Pancreas (tissue), 10 donors: ENCODE data around the gene NUDT8. TPM values are rescaled to one million over a fixed set of nuclear protein-coding genes. Genes with fewer than 3 reads are reported as not detected.

ENCODE experiments used
- ATAC-seq, 4 donors: fragments of 200-7000 bp; cut with Tn5 transposase; one replicate each; pipeline versions ENCODE4 v1.8.0 to v1.9.1; 2020; ENCODE audit warnings: mild to moderate bottlenecking in 4 of 4, moderate library complexity in 4 of 4
- DNase-seq, 6 donors: peaks; one replicate each; pipeline ENCODE4 v3.0.0-alpha.2; 2020
- FAIRE-seq: peaks from 2 replicates; lab custom pipeline; 2012; peaks lifted over from hg19 to GRCh38; lab: Jason Lieb, UNC
- H3K27ac ChIP-seq, 4 donors: fragments of 200-600 bp; sonication (generic); 1 replicate in 3 of 4; 2 replicates in 1 of 4; pipeline versions ENCODE4 v1.5.0 to v1.8.0; 2020
- H3K27me3 ChIP-seq, 4 donors: fragments of 200-600 bp; one replicate each; pipeline ENCODE4 v1.8.0; 2021
- H3K36me3 ChIP-seq, 3 donors: fragments of 200-600 bp; sonication (generic) in 1 of 3; one replicate each; pipeline versions ENCODE4 v1.5.0 to v1.8.0; 2020 to 2021
- H3K4me1 ChIP-seq, 3 donors: fragments of 200-600 bp; one replicate each; pipeline ENCODE4 v1.8.0; 2021
- H3K4me3 ChIP-seq, 4 donors: fragments of 200-600 bp; sonication (generic) in 2 of 4; one replicate each; pipeline versions ENCODE4 v1.5.0 to v1.8.0; 2020 to 2021
- H3K9me3 ChIP-seq, 4 donors: fragments of 200-600 bp; one replicate each; pipeline ENCODE4 v1.8.0; 2021
- WGBS, 2 donors: extraction: QIAGEN DNeasy Blood & Tissue Kit; methylation state at CpG; one replicate each; pipeline ENCODE4 v1.1.7; 2013; 5-methylcytosine and 5-hydroxymethylcytosine counted together
- intact Hi-C, 3 donors: fragments of 100-400 bp; cut with DNase I; formaldehyde crosslinking; loops; one replicate each; pipeline versions ENCODE4 v1.11.1 to v1.14.2; 2022
- polyA plus RNA-seq, 2 donors: library from polyadenylated mRNA; stranded (reverse); fragments of 200-250 nt; gene quantifications; one replicate each; pipeline ENCODE4 v1.2.3, GENCODE V29; 2013
- total RNA-seq, 6 donors: library from RNA; stranded (reverse); fragmentation: NEBNext Ultra II Directional in 4 of 6; extraction: Animal tissue kit (Norgen Biotek cat#: 25700) in 4 of 6; gene quantifications; one replicate each; pipeline versions ENCODE4 v1.2.1 to v1.2.4, GENCODE V29; 2021 to 2023
- TF ChIP-seq, protein P1 (sequence below), 4 donors: fragments of 200-600 bp; sonication (generic) in 3 of 4; IDR thresholded peaks; one replicate each; pipeline versions ENCODE4 v1.5.0 to v1.8.0; 2021; ENCODE audit warnings: antibody characterized with exemption in 4 of 4
- donor health status: healthy with polysubstance abuse.
- donor health status: DM: no; HTN: no; CAD: no; lungs with moderate emphysema.
- donor health status: DM: no; HTN: no; CAD: no.
- donor health status: control.
- donor health status: control.
- donor health status: Bipolar disorder and iron deficiency.
- donor health status: DM: yes; HTN: yes; CAD: no.
- donor health status: DM: no; HTN: no; CAD: no.
- donor health status: DM: no; HTN: no; CAD: no.
- donor health status: DM: yes; HTN: yes; CAD: no.

The NUDT8 gene
- total and polyA plus RNA-seq, 8 donors = 4.3 to 11.0 (median 6.3) TPM

DNA sequence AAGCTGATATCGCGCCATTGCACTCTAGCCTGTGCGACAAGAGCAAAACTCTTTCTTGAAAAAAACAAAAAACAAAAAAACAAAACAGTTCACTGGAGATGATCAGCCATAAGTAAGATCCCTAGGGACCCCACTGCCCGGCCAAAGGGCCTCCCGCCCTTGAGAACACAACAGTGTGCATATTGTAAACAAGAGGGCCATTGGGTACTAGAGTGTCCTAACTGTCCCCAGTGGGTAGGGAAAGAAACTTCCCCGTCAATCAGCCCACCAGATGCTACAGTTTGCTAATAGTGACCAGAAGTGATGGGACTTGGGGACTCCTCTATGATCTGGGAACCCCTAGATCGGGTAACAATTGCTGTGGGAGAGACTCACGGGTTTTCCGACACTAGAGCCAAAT lies 24.5 kb upstream of the NUDT8 start:
- H3K4me3 ChIP-seq = no peak overlapping the region
- intact Hi-C loops = no loop called here
- no peak for FAIRE-seq
- H3K27me3 ChIP-seq = no peaks in the 10 kb centered on the region
- H3K9me3 ChIP-seq = no peaks in the 10 kb centered on the region
- TF ChIP-seq, protein P1, sequence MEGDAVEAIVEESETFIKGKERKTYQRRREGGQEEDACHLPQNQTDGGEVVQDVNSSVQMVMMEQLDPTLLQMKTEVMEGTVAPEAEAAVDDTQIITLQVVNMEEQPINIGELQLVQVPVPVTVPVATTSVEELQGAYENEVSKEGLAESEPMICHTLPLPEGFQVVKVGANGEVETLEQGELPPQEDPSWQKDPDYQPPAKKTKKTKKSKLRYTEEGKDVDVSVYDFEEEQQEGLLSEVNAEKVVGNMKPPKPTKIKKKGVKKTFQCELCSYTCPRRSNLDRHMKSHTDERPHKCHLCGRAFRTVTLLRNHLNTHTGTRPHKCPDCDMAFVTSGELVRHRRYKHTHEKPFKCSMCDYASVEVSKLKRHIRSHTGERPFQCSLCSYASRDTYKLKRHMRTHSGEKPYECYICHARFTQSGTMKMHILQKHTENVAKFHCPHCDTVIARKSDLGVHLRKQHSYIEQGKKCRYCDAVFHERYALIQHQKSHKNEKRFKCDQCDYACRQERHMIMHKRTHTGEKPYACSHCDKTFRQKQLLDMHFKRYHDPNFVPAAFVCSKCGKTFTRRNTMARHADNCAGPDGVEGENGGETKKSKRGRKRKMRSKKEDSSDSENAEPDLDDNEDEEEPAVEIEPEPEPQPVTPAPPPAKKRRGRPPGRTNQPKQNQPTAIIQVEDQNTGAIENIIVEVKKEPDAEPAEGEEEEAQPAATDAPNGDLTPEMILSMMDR (IDR thresholded peaks at IDR 0.05) = no peak
- H3K27ac ChIP-seq = no peak overlapping the region
- WGBS, 2 donors = 84% methylated on average over 9 of the region's 9 CpGs
- H3K4me1 ChIP-seq = peaks cover 0 to 7% (median 0%) of the 10 kb centered on the region in 3 donors
- DNase-seq = peak in 1 of 6 donors; percentile 7
- no peaks in the 10 kb centered on the region for H3K36me3 ChIP-seq
- ATAC-seq = no peak

DNA sequence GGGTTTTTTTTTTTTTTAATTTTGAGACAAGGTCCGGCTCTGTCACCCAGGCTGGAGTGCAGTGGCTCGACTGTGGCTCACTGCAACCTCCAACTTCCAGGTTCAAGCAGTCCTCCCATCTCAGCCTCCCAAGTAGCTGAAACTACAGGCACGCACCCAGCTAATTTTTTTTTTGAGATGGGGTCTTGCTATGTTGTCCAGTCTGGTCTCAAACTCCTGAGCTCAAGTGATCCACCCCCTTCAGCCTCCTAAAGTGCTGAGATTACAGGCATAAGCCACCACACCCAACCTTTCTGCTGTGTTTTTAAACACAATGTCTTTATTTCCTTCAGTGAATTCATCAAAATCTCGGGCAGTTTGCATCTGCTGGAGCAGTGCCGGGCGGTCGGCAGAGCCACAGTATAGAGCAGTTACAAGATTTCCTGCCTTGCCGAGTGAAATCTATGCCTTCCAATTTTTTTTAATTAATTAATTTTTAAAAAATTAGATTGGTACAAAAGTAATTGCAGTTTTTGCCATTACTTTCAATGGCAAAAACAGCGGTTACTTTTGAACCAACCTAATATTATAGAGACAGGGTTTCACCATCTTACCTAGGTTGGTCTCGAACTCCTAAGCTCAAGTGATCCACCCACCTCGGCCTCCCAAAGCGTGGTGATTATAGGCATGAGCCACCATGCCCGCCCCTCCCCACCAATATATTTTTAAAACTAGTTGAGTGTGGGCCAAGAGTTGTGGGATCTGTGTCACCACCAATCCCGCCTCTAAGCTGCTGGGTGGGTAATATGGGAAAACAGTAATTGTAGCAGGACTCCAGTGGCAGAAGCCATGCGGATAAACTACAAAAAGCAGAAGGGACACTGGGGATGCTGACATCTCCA lies 23.5 kb upstream of the NUDT8 start:
- no peaks in the 10 kb centered on the region for H3K27me3 ChIP-seq
- FAIRE-seq (no peak), ATAC-seq (no peak), DNase-seq (peak in 1 of 6 donors; percentile 9)
- H3K9me3 ChIP-seq = no peaks in the 10 kb centered on the region
- H3K27ac ChIP-seq = no peak overlapping the region
- peaks cover 0 to 7% (median 0%) of the 10 kb centered on the region in 3 donors for H3K4me1 ChIP-seq
- H3K36me3 ChIP-seq = no peaks in the 10 kb centered on the region
- WGBS, 2 donors = 81% methylated on average over 15 of the region's 15 CpGs
- TF ChIP-seq, protein P1 (IDR thresholded peaks at IDR 0.05) = no peak
- no peak overlapping the region for H3K4me3 ChIP-seq
- intact Hi-C loops = no loop called here

DNA sequence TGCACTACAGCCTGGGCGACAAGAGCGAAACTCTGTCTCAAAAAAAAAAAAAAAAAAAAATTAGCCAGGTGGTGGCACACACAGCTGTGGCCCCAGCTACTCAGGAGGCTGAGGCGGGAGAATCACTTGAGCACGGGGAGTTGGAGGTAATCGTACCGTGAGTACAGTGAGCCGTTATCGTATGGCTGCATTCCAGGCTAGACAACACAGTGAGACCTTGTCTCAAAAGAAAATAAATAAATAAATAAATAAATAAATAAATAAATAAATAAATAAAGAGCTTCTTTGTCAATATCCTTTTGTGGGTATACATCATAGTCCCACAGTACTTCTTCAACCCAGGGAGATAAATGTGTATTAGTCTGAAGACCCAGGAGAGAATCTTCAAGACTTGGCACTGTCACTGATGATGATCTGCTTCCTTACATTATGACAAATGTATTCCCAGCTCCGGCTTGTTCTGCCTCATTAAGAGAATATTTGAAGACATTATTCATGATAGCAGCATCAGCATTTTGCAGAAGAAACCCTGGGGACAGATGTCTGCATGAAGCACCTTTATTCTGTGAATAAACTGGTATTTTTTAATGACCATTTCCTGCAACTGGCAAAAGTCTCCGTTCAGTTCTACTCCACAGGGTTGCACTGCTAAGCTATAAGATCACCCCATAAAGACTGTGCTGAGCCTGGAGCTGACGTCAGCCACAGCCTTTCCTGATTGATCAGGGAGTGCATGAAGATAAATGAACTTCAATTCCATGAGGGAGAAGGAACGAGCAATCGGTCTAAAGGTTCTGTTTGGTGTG lies 22.4 kb upstream of the NUDT8 start:
- FAIRE-seq (no peak), DNase-seq (no peak), ATAC-seq (no peak)
- Histone ChIP-seq H3K4me3 (no peak overlapping the region), H3K36me3 (no peaks in the 10 kb centered on the region), H3K9me3 (no peaks in the 10 kb centered on the region), H3K4me1 (peaks cover 0 to 10% (median 6%) of the 10 kb centered on the region in 3 donors), H3K27ac (no peak overlapping the region), H3K27me3 (no peaks in the 10 kb centered on the region)
- TF ChIP-seq, protein P1 (IDR thresholded peaks at IDR 0.05) = no peak
- intact Hi-C loops = no loop called here
- WGBS, 2 donors = 45 to 47% methylated on average over 13 of the region's 13 CpGs

DNA sequence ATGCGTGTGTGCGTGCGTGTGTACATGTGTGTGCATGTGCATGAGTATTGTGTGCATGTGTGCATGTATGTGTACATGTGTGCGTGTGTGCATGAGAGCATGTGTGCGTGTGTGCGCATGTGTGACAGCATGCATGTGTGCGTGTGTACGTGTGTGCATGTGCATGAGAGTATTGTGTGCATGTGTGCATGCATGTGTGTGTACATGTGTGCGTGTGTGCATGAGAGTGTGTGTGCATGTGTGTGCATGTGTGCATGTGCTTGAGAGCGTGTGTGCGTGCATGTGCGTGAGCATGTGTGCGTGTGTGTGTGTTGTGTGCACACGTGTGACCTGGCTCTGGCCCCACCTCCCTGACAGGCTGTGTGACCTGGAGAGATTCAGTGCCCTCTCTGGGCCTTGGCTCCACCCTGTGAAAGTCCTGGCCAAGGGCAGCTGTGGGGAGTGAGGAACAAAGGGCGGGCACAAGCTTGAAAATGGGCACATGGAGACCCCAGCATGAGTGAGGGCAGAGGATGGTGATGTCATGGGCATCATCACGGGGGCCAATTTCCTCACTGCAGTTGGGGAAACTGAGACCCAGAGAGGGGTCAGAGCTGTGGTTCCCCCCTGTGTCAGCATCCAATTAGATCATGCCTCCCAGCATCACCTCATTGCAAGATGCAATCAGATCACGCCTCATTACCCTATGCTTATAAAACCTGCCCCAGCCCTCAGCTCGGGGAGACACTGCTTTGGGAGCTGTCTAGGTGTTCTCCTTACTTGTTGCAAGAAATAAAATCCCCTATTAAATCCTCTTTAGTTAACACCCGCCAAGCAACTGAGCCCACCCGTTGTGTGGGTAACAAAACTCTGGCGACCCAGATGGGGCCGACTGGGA lies 20.1 kb upstream of the NUDT8 start:
- FAIRE-seq (no peak), ATAC-seq (peak in 1 of 4 donors; percentile 2), DNase-seq (peak in 1 of 6 donors; percentile 47)
- Histone ChIP-seq H3K36me3 (no peaks in the 10 kb centered on the region), H3K27ac (peak overlapping the region; percentile 68 to 85 (median 72)), H3K4me3 (peak overlapping the region; percentile 21 to 53 (median 41)), H3K9me3 (no peaks in the 10 kb centered on the region), H3K27me3 (no peaks in the 10 kb centered on the region), H3K4me1 (peaks cover 4 to 29% (median 25%) of the 10 kb centered on the region in 3 donors)
- WGBS, 2 donors = 67% methylated on average over 22 of the region's 22 CpGs
- TF ChIP-seq, protein P1 (IDR thresholded peaks at IDR 0.05) = no peak
- intact Hi-C loops = no loop called here
